Epidermal melanocyte (primary cell): Measurements from ENCODE around the gene FAM117A.
"Not testable (repeated sequence)": the region's sequence is repeated elsewhere in the genome, so short reads cannot be mapped to it uniquely, and the experiment has no call there.

ENCODE experiments used
- DNase-seq: peaks from one replicate; pipeline ENCODE4 v3.0.0; 2011; ENCODE audit warnings: low spot score; ENCODE audit not compliant: insufficient read length

FAM117A gene

DNA sequence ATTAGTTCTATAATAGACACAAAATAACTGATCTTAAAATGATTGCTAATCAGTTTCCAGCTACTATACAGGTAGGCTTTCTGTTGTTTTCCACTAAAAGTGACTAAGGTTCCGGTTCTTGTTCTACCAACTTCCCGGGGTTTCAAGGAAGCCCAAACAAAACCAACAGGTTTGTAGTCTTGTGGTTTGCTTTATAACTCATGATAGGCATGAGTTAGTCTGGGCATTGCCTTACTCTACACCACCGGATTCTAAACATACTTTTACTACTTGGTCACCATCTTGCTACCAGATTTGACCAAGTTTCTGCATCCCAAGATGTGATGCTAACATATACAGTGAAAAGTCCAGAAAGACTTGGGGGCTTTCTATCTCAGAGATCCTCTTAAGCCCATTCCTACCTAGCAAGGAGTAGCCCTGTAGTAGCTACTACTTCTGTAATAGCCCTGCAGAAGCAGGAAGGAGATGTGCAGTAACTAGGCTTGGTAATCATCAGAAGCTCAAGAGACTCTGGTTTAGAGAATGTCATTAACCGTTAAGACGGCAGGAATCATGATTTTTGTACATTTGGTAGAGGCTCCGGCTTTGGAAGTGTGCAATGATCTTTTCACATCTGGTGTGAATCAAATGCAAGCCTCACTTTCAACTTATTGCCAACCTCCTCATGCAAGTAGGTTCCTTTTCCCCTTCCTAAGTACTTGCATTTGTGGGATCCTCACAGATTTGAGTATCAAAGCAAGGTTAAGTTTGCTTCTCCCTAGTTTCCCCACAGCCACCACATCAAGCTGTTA is 1.6 kb downstream of the FAM117A start:
- DNase-seq = no peak

GRCh38 chr17:49760932-49761558 is 2.9 kb downstream of the FAM117A start:
- DNase-seq = no peak

DNA sequence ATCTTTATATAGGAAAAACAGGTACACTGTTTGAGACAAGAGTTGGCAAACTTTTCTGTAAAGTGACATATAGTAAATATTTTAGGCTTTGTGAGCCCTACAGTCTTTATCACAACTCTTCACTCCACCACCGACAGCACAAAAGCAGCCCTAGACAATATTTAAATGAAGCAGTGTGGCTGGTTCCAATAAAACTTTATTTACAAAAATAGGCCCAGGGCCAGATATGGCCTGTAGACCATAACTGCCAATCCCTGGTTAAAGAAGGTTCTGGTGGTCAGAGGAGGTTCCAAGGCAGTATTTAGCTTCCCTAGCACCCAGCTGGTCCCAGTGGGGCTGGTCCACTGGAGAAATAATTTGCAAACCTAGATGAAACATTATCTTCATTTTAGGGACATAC is 3.6 kb downstream of the FAM117A start:
- DNase-seq = no peak

- no peak for DNase-seq
Observed at GRCh38 chr17:49759203-49759602, 4.7 kb downstream of the FAM117A start.

- DNase-seq = not testable (repeated sequence)
Observed at GRCh38 chr17:49758464-49759010, 5.4 kb downstream of the FAM117A start.

GRCh38 chr17:49757151-49757777 is 6.7 kb downstream of the FAM117A start:
- DNase-seq = no peak

DNA sequence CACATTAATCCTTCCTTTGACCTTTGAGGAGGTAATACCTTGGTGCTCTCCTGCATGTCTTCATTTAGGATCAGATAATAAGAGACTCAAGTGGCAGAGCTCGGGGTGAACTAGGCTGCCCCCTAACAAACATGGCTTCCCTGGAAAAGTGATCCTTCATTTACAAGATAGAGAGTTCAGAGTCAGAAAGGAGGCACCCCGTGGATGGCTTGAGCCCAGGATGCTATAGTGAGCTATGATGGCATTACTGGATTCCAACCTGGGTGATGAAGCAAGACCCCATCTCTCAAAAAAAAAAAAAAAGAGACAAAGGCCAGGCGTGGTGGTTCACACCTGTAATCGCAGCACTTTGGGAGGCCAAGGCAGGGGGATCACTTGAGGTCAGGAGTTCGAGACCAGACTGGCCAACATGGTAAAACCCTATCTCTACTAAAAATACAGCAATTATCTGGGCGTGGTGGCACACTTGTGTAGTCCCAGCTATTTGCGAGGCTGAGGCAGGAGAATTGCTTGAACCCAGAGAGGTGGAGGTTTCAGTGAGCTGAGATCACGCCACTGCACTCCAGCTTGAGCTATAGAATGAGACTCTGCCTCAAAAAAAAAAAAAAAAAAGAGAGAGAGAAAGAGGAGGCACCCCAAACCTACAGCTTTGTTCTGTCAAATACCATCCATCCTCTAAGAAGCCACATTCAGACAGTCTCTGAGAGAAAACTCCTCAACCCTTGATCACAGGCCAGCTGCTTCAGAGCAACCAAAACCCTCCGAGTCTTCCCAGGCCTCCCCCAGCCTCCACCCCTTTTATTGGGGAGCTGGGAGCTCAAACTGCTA is 7.4 kb downstream of the FAM117A start:
- no peak for DNase-seq

- DNase-seq = no peak
Observed at GRCh38 chr17:49755663-49756283, 8.2 kb downstream of the FAM117A start.

DNA sequence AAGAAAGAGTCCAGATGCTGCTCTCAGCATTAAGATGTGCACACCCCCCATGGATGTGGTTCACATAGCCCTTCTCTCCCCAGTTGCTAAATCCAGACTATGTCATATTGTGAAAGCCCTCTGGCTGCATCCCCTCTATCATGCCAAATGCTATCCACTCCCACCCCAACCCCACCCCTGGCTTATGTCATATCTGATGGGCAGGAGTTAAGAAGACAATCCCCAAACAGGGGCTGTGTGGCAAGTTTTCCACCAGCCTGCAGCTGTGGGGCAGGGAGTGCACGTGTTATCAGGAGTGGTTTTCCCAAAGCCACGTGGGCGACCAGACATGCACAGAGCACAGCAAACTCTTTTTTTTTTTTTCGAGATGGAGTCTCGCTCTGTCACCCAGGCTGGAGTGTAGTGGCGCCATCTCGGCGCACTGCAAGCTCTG is 10.0 kb downstream of the FAM117A start:
- no peak for DNase-seq

GRCh38 chr17:49752508-49752907 is 11.4 kb downstream of the FAM117A start:
- DNase-seq = no peak

- no peak for DNase-seq
Observed at GRCh38 chr17:49749730-49750129, 14.2 kb downstream of the FAM117A start.

DNA sequence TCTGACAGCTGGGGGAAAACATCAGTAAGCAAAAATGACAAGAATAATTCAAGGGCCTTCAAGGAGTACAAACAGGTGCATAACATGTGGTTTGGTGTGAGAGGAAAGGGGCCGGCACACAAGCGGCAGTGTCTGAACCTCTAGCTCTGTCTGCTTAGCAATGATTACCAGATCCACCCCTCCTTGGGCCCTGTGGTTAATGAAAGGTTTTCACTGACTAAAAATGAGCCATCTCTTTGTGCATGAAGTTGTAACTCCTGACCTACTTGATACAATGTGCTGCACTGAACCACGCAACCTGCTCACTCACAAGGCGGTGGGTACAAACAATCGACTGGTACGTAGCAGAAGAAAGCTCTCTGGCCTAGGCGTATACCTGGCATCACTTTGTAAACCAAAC is 15.1 kb downstream of the FAM117A start:
- DNase-seq = no peak

DNA sequence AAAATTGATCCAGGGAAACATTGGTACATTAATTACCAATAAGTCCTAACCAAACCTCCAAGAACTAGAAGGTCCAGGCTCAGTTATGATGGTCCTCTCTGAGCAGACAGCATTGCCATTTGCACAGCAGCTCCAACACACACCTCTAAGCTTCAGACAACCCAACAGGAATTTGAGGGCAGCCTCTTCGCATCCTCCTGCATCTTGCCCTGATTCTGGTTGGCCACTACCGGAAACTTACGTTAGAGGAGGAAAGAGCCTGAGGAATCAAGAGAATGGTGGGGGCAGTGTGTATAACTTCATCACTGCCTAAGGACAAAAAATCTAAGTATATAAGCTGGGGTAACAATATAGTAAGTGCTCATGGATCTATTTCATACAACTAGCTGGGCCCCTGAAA is 15.7 kb downstream of the FAM117A start:
- DNase-seq = no peak

DNA sequence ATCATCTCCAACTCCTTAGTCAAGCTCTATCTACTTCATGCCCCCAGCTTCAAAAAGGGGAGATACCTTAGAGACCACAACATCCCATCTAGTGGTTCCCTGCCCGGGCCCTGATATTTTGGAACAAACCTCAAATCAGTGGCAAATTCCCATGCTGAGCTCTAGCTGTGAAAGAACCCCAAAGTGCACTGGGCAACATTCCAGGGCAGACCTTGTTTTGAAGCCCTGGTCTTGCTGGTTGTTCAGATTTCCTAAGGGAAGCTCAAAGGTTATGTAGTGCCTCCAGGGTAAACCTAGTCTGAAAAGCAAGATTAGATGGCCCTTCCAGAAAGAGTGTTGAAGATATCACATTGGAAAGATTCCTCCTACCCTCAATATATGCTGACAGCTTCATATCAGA is 16.3 kb downstream of the FAM117A start:
- no peak for DNase-seq

DNA sequence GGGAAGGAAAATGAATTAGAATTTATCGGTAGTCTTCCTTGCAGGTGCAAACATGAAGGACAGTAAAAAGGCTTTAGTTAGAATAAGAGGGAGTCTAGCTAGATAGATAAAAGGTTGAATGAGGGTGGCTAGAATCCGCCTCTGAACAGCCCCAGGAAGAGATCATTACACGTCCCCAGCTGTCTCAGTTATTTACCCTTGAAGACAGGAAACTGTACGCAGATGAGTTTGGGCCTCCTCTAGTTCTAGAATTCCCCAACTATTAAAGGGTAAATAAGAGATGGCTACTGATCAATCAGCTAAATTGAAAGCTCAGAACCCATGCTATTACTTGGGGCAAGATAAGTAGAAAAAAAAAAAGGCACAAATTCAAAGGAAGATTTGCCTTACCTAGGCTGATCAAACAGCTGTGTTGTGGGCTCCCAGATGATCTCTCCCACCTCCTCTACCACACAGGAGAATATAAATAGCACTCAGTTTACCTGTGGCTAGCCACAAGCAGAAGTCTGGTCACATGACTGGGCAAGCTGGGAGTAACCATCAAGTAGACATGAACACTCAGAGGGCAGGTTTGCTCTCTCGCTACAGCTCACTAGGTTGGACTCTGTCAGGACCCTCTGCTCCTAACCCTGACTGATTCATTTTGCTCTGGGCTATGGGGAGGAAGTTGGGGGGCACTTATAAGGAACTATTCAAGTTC is 17.0 kb downstream of the FAM117A start:
- no peak for DNase-seq

GRCh38 chr17:49745175-49746139 is 18.5 kb downstream of the FAM117A start:
- no peak for DNase-seq

GRCh38 chr17:49742166-49742638 is 21.7 kb downstream of the FAM117A start:
- no peak for DNase-seq

DNA sequence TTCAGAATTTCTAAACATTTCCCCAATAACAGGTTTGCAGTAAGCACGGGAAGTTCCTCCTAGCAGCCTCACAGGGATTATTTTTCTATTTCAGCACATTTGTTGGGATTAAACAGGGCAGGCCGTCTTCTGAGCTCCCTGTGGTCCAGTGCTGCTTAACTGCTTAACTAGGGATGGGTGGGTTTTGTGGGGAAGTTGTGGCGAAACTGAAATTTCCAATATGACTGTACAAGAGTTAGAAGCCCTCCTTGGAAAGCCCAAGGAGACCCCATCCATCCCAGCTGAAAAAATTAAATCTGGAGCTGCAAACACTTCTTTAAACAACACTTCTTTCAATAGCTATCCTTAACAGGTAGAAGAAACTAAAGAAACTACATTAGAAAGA is 22.2 kb downstream of the FAM117A start:
- no peak for DNase-seq
